PC-3 (cell line): ENCODE results near the gene TPM1. TPM values are rescaled to one million over a fixed set of nuclear protein-coding genes. Genes with fewer than 3 reads are reported as not detected.

ENCODE experiments used
- ATAC-seq: fragments of 200-7000 bp; cut with Tn5 transposase; 2 replicates; pipeline ENCODE4 v1.9.1; 2020; ENCODE audit warnings: mild to moderate bottlenecking, moderate library complexity
- BruUV-seq: library from RNA; stranded (reverse); fragments of 400-500 nt; replicated peaks from 2 replicates; lab custom pipeline; 2021; lab: Mats Ljungman, UMichigan
- CTCF ChIA-PET: fragments of 300-600 bp; sonication (Branson Sonifier 250); formaldehyde crosslinking; loops from one replicate; lab custom pipeline; 2022; ENCODE audit warnings: antibody characterized with exemption; lab: Charles Lee
- POLR2A ChIA-PET: fragments of 300-600 bp; sonication (Branson Sonifier 250); formaldehyde crosslinking; loops from one replicate; lab custom pipeline; 2022; ENCODE audit warnings: antibody characterized with exemption; ENCODE audit not compliant: unreplicated experiment; lab: Charles Lee
- DNase-seq: peaks from one replicate; pipeline ENCODE4 v3.0.0-alpha.2; 2015
- H2AFZ ChIP-seq: fragments of 300-600 bp; sonication (generic); 2 replicates; pipeline ENCODE4 v1.6.0; 2016; ENCODE audit warnings: antibody characterized with exemption, low read length
- H3F3A ChIP-seq: fragments of 300-600 bp; sonication (generic); one replicate; pipeline ENCODE4 v1.6.0; 2017; ENCODE audit warnings: antibody characterized with exemption, low read length, control low read depth, mild to moderate bottlenecking; ENCODE audit not compliant: unreplicated experiment
- H3K27ac ChIP-seq: fragments of 300-600 bp; sonication (generic); 2 replicates; pipeline ENCODE4 v1.5.1; 2016; ENCODE audit warnings: mild to moderate bottlenecking, low read length
- H3K27me3 ChIP-seq: fragments of 300-600 bp; sonication (generic); 2 replicates; pipeline ENCODE4 v1.6.1; 2016; ENCODE audit warnings: low read length, mixed read lengths
- H3K36me3 ChIP-seq: fragments of 300-600 bp; sonication (generic); 2 replicates; pipeline ENCODE4 v1.6.1; 2016; ENCODE audit warnings: low read depth, mixed run types, low read length, mixed read lengths
- H3K4me1 ChIP-seq: fragments of 300-600 bp; sonication (generic); 2 replicates; pipeline ENCODE4 v1.5.1; 2016; ENCODE audit warnings: low read length; ENCODE audit not compliant: insufficient read depth
- H3K4me2 ChIP-seq: fragments of 300-600 bp; sonication (generic); 2 replicates; pipeline ENCODE4 v1.6.0; 2016; ENCODE audit warnings: low read length
- H3K4me3 ChIP-seq: fragments of 300-600 bp; sonication (generic); 2 replicates; pipeline ENCODE4 v1.5.1; 2016; ENCODE audit warnings: mild to moderate bottlenecking, low read length, mixed read lengths
- H3K79me2 ChIP-seq: fragments of 300-600 bp; sonication (generic); 2 replicates; pipeline ENCODE4 v1.6.1; 2017; ENCODE audit warnings: low read length, mixed read lengths
- H3K9ac ChIP-seq: fragments of 300-600 bp; sonication (generic); 2 replicates; pipeline ENCODE4 v1.6.0; 2016; ENCODE audit warnings: mild to moderate bottlenecking, low read length
- H3K9me2 ChIP-seq: fragments of 300-600 bp; sonication (generic); replicated peaks from 2 replicates; pipeline ENCODE4 v1.6.1; 2016; ENCODE audit warnings: mixed run types, low read length, mixed read lengths
- H3K9me3 ChIP-seq: fragments of 300-600 bp; sonication (generic); 2 replicates; pipeline ENCODE4 v1.6.1; 2016; ENCODE audit warnings: low read length, mixed read lengths
- H4K20me1 ChIP-seq: fragments of 300-600 bp; sonication (generic); 2 replicates; pipeline ENCODE4 v1.6.1; 2016; ENCODE audit warnings: low read length, mixed read lengths
- EZH2 ChIP-seq: fragments of 300-600 bp; sonication (generic); IDR thresholded peaks from one replicate; pipeline ENCODE4 v1.6.1; 2017; ENCODE audit warnings: antibody characterized with exemption, mild to moderate bottlenecking, low read length; ENCODE audit not compliant: unreplicated experiment
- EZH2phosphoT487 ChIP-seq: fragments of 300-600 bp; sonication (generic); IDR thresholded peaks from 2 replicates; pipeline ENCODE4 v1.6.1; 2018; ENCODE audit warnings: mild to moderate bottlenecking, antibody characterized with exemption, low read length, borderline replicate concordance
- intact Hi-C: fragments of 100-400 bp; cut with micrococcal nuclease; formaldehyde crosslinking; loops from 2 replicates; pipeline ENCODE4 v1.9.0; 2023
- total RNA-seq: library from RNA; depleted of rRNA; stranded (reverse); fragments of >200 nt; gene quantifications from 2 replicates; pipeline ENCODE4 v1.2.3, GENCODE V29; 2014
- TF ChIP-seq, protein P1 (sequence below): fragments of 300-600 bp; sonication (generic); conservative IDR thresholded peaks from 2 replicates; pipeline ENCODE4 v1.5.1; 2017; ENCODE audit warnings: antibody characterized with exemption, low read depth, mild to moderate bottlenecking, low read length

The TPM1 gene
- total RNA-seq, 1 experiment from 2014 or later = 127 TPM

DNA sequence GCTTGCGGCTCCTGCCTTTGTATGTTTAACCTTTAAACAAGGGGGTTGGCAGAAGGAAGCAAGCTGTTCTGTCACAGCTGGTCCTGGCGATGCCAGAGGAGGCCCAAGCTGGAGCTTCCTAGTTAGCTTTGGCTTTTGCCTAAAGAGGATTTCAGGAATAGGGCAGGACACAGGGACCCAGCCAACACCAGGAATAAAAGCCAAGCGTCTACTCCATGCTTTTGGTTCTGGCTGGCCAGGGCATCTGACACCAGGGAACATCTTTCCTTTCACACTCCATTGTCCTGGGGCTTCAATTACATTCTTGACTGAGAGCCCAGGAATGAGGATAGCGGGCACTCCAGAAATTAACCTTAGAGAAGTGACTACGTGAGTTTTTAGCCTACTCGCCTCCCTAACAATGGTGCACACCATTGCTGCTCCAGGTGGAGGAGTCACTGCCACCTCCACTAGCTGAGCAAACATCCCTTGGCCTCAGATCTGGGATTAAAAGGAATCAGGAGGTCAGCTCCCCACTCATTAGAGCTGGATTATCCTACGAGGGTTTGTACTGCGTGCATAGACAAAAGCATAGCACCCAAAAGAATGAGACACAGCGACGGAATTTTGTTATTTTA, 38.2 kb downstream of the TPM1 start:
- no peaks in the 10 kb centered on the region for H3K9me3 ChIP-seq
- ATAC-seq (no peak), DNase-seq (no peak)
- no peaks in the 10 kb centered on the region for H3K79me2 ChIP-seq
- H3K4me2 ChIP-seq = no peak overlapping the region
- H2AFZ ChIP-seq = no peak overlapping the region
- H3K27ac ChIP-seq = no peak overlapping the region
- no peak overlapping the region for H3K4me3 ChIP-seq
- H4K20me1 ChIP-seq = no peaks in the 10 kb centered on the region
- H3K27me3 ChIP-seq = no peaks in the 10 kb centered on the region
- CTCF ChIA-PET = interaction anchor here (1.0 kb wide), 1 partner anchor 33 kb away, joined by 3 read pairs; no protein-coding TSS in a partner anchor
- intact Hi-C loops = no loop called here
- peaks cover 12% of the 10 kb centered on the region for H3K4me1 ChIP-seq
- no peaks in the 10 kb centered on the region for H3F3A ChIP-seq
- H3K9ac ChIP-seq = no peak overlapping the region
- BruUV-seq = no TSS peak
- no peaks in the 10 kb centered on the region for H3K36me3 ChIP-seq
- POLR2A ChIA-PET = no interaction called here
- no peaks in the 10 kb centered on the region for H3K9me2 ChIP-seq
- TF ChIP-seq EZH2 (no peak), EZH2phosphoT487 (no peak)
- TF ChIP-seq, protein P1, sequence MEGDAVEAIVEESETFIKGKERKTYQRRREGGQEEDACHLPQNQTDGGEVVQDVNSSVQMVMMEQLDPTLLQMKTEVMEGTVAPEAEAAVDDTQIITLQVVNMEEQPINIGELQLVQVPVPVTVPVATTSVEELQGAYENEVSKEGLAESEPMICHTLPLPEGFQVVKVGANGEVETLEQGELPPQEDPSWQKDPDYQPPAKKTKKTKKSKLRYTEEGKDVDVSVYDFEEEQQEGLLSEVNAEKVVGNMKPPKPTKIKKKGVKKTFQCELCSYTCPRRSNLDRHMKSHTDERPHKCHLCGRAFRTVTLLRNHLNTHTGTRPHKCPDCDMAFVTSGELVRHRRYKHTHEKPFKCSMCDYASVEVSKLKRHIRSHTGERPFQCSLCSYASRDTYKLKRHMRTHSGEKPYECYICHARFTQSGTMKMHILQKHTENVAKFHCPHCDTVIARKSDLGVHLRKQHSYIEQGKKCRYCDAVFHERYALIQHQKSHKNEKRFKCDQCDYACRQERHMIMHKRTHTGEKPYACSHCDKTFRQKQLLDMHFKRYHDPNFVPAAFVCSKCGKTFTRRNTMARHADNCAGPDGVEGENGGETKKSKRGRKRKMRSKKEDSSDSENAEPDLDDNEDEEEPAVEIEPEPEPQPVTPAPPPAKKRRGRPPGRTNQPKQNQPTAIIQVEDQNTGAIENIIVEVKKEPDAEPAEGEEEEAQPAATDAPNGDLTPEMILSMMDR = no peak

DNA sequence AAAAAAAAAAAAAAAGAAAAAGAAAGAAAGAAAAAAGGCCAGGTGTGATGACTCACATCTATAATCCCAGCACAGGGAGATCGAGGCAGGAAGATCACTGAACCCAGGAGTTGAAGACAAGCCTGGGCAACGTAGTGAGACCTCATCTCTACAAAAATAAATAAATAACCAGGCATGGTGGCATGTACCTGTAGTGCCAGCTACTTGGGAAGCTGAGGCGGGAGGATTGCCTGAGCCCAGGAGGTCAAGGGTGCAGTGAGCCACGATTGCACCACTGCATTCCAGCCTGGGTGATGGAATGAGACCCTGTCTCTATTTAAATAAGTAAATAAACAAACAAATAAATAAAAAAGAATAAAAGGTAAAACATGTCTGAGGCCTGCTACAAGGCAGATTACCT, 39.8 kb downstream of the TPM1 start:
- no peak overlapping the region for H3K4me3 ChIP-seq
- no peaks in the 10 kb centered on the region for H3F3A ChIP-seq
- no peak for TF ChIP-seq EZH2phosphoT487
- TF ChIP-seq EZH2 = no peak
- TF ChIP-seq, protein P1 = no peak
- no peaks in the 10 kb centered on the region for H3K79me2 ChIP-seq
- CTCF ChIA-PET = no interaction called here
- intact Hi-C loops = no loop called here
- DNase-seq (no peak), ATAC-seq (no peak)
- no peak overlapping the region for H3K4me2 ChIP-seq
- POLR2A ChIA-PET = no interaction called here
- no peak overlapping the region for H3K9ac ChIP-seq
- H3K27me3 ChIP-seq = no peaks in the 10 kb centered on the region
- H3K27ac ChIP-seq = no peak overlapping the region
- H3K4me1 ChIP-seq = peaks cover 12% of the 10 kb centered on the region
- no peaks in the 10 kb centered on the region for H3K9me3 ChIP-seq
- no peaks in the 10 kb centered on the region for H3K9me2 ChIP-seq
- H4K20me1 ChIP-seq = no peaks in the 10 kb centered on the region
- no peak overlapping the region for H2AFZ ChIP-seq
- BruUV-seq = no TSS peak
- no peaks in the 10 kb centered on the region for H3K36me3 ChIP-seq

DNA sequence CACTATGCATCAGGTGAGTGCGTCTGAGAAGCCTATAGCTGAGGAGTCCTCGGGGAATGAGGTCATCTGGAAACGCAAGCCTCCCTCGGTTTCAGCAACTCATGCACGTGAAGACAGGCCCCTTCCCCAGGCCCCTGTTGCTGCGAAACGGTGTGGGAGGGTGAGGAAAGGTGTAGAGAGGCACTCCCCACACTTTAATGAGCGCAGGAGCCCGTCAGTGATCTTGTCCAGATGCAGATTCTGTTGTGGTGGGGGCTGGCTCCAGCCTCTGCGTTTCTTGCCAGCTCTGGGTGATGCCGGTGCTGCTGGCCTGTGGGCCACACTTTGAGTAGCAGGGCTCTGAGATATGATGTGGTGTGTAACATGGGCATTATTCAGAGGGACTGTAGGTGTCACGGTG, 40.5 kb downstream of the TPM1 start:
- intact Hi-C loops = no loop called here
- Histone ChIP-seq H3K4me3 (no peak overlapping the region), H4K20me1 (no peaks in the 10 kb centered on the region), H3K27me3 (no peaks in the 10 kb centered on the region), H3K9me3 (no peaks in the 10 kb centered on the region), H2AFZ (no peak overlapping the region), H3K9ac (no peak overlapping the region), H3K36me3 (no peaks in the 10 kb centered on the region), H3K79me2 (no peaks in the 10 kb centered on the region), H3K4me1 (peaks cover 12% of the 10 kb centered on the region), H3K4me2 (no peak overlapping the region), H3K9me2 (no peaks in the 10 kb centered on the region), H3K27ac (no peak overlapping the region), H3F3A (no peaks in the 10 kb centered on the region)
- no peak for ATAC-seq
- ChIA-PET CTCF (no interaction called here), POLR2A (no interaction called here)
- DNase-seq = no peak
- TF ChIP-seq, protein P1 = no peak
- TF ChIP-seq EZH2phosphoT487 (no peak), EZH2 (no peak)
- no TSS peak for BruUV-seq
